PC-9 (cell line): ENCODE results near the gene USH2A.

Experiments used
- EZH2 ChIP-seq: fragments of 200-600 bp; sonication (generic); IDR thresholded peaks from 2 replicates; pipeline ENCODE4 v1.8.0; 2017; ENCODE audit warnings: antibody characterized with exemption, low read depth
- TF ChIP-seq, protein P1 (sequence below): fragments of 200-600 bp; sonication (generic); conservative IDR thresholded peaks from 2 replicates; pipeline ENCODE4 v1.6.1; 2017; ENCODE audit warnings: mixed run types, antibody characterized with exemption, mild to moderate bottlenecking, moderate library complexity

DNA sequence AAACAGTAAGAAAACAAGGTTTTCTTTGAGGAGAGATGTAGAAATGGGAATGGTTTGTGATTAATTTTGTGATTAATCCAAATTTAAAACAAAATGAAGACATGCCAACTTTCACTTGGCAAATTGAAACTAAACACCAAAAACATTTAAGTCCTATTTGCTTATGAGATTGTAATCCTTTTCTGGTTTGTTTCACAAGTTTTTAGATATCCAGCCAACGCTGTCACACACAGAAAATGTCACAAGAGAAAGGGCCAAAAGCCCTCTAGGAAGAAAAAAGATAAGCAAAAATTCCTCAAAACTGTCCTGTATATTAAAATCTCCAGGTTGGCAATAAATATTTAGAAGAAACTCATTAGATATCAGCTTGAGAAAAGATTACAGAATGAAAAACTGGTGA lies 2.5 kb downstream of the USH2A start:
- TF ChIP-seq, protein P1, sequence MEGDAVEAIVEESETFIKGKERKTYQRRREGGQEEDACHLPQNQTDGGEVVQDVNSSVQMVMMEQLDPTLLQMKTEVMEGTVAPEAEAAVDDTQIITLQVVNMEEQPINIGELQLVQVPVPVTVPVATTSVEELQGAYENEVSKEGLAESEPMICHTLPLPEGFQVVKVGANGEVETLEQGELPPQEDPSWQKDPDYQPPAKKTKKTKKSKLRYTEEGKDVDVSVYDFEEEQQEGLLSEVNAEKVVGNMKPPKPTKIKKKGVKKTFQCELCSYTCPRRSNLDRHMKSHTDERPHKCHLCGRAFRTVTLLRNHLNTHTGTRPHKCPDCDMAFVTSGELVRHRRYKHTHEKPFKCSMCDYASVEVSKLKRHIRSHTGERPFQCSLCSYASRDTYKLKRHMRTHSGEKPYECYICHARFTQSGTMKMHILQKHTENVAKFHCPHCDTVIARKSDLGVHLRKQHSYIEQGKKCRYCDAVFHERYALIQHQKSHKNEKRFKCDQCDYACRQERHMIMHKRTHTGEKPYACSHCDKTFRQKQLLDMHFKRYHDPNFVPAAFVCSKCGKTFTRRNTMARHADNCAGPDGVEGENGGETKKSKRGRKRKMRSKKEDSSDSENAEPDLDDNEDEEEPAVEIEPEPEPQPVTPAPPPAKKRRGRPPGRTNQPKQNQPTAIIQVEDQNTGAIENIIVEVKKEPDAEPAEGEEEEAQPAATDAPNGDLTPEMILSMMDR, result no peak
- TF ChIP-seq EZH2, result no peak
